HCT116 (cell line): ENCODE data around the gene ATAD3C. TPM values are rescaled to one million over a fixed set of nuclear protein-coding genes. Genes with fewer than 3 reads are reported as not detected.
"Not testable (repeated sequence)": the region's sequence is repeated elsewhere in the genome, so short reads cannot be mapped to it uniquely, and the experiment has no call there.

ENCODE experiments used
- ATAC-seq: fragments of 200-7000 bp; cut with Tn5 transposase; 2 replicates; pipeline ENCODE4 v1.9.1; 2020; ENCODE audit warnings: mild to moderate bottlenecking, moderate library complexity
- BruUV-seq: library from RNA; stranded (reverse); fragments of 400-500 nt; replicated peaks from 2 replicates; lab custom pipeline; 2021; lab: Mats Ljungman, UMichigan
- CTCF ChIA-PET: fragments of 300-600 bp; sonication (Branson Sonifier 250); formaldehyde crosslinking; loops from one replicate; lab custom pipeline; 2021; ENCODE audit warnings: antibody characterized with exemption; lab: Charles Lee
- POLR2A ChIA-PET: fragments of 300-600, 350-600 bp; sonication (Branson Sonifier 250); formaldehyde crosslinking; loops from one replicate; lab custom pipeline; 2021; ENCODE audit warnings: antibody characterized with exemption; lab: Charles Lee
- RAD21 ChIA-PET, 2 experiments: fragments of 300-600 bp; sonication (Branson Sonifier 250); formaldehyde crosslinking; loops; one replicate each; lab custom pipeline; 2023; ENCODE audit warnings: low total read pairs in 2 of 2; ENCODE audit not compliant: uncharacterized antibody in 2 of 2, unreplicated experiment in 2 of 2, low non-redundant PET in 1 of 2; lab: Charles Lee
- DNase-seq: peaks from one replicate; pipeline ENCODE4 v3.0.0-alpha.2; 2010; ENCODE audit warnings: low read depth, low spot score
- H2AFZ ChIP-seq: fragments of 200-600 bp; shearing (Covaris generic), sonication (generic); 2 replicates; pipeline ENCODE4 v1.6.1; 2017; ENCODE audit warnings: low read depth, mixed run types, mixed read lengths, antibody characterized with exemption, low read length; ENCODE audit not compliant: poor library complexity, severe bottlenecking
- H3K27ac ChIP-seq: 2 replicates; pipeline ENCODE4 v1.5.1; 2012; ENCODE audit warnings: low read depth, low read length
- H3K27me3 ChIP-seq: fragments of 200-600 bp; sonication (generic); 2 replicates; pipeline ENCODE4 v1.6.1; 2016; ENCODE audit warnings: mixed run types, low read length, mixed read lengths; ENCODE audit not compliant: insufficient read depth
- H3K36me3 ChIP-seq, 2 experiments: fragments of 200-500 bp in 1 of 2; fragments of 200-600 bp in 1 of 2; sonication (Bioruptor generic) in 1 of 2; sonication (generic) in 1 of 2; 2 replicates each; pipeline versions ENCODE4 v1.5.1 to v1.6.1; 2014 to 2016; ENCODE audit warnings: low read length in 2 of 2, inconsistent platforms in 1 of 2, mixed read lengths in 1 of 2, mixed run types in 1 of 2; ENCODE audit not compliant: insufficient read depth in 2 of 2, control insufficient read depth in 1 of 2
- H3K4me1 ChIP-seq, 2 experiments: fragments of 200-600 bp in 1 of 2; sonication (generic) in 1 of 2; 2 replicates each; pipeline versions ENCODE4 v1.5.1 to v1.6.1; 2012 to 2017; ENCODE audit warnings: low read length in 2 of 2, inconsistent platforms in 1 of 2, mild to moderate bottlenecking in 1 of 2, mixed read lengths in 1 of 2, mixed run types in 1 of 2, moderate library complexity in 1 of 2; ENCODE audit not compliant: insufficient read depth in 2 of 2, control insufficient read depth in 1 of 2
- H3K4me2 ChIP-seq: fragments of 200-600 bp; sonication (generic); 2 replicates; pipeline ENCODE4 v1.6.1; 2017; ENCODE audit warnings: mixed run types, low read length, mixed read lengths
- H3K4me3 ChIP-seq, 2 experiments: fragments of 200-600 bp in 1 of 2; sonication (generic) in 1 of 2; replicated peaks in 1 of 2; 2 replicates each; pipeline ENCODE4 v1.5.1; 2011 to 2016; ENCODE audit warnings: low read length in 2 of 2, control low read depth in 1 of 2, low read depth in 1 of 2, mild to moderate bottlenecking in 1 of 2, mixed read lengths in 1 of 2, mixed run types in 1 of 2
- H3K79me2 ChIP-seq: fragments of 200-600 bp; sonication (generic); 2 replicates; pipeline ENCODE4 v1.6.1; 2017; ENCODE audit warnings: mild to moderate bottlenecking, mixed run types, low read length, moderate library complexity, mixed read lengths; ENCODE audit not compliant: insufficient read depth
- H3K9ac ChIP-seq: fragments of 200-600 bp; sonication (generic); 2 replicates; pipeline ENCODE4 v1.6.1; 2016; ENCODE audit warnings: low read length, mixed read lengths
- H3K9me2 ChIP-seq: fragments of 200-600 bp; sonication (generic), shearing (Covaris generic); 2 replicates; pipeline ENCODE4 v1.6.1; 2017; ENCODE audit warnings: mixed run types, mild to moderate bottlenecking, moderate library complexity; ENCODE audit not compliant: insufficient read depth
- H3K9me3 ChIP-seq, 2 experiments: fragments of 200-500 bp in 1 of 2; fragments of 200-600 bp in 1 of 2; sonication (Bioruptor generic) in 1 of 2; sonication (generic) in 1 of 2; 2 replicates each; pipeline ENCODE4 v1.6.1; 2014 to 2017; ENCODE audit warnings: low read length in 2 of 2, mixed read lengths in 2 of 2, inconsistent platforms in 1 of 2, low read depth in 1 of 2, mild to moderate bottlenecking in 1 of 2, mixed run types in 1 of 2, moderate library complexity in 1 of 2; ENCODE audit not compliant: control insufficient read depth in 1 of 2, insufficient read depth in 1 of 2
- H4K20me1 ChIP-seq: fragments of 200-600 bp; sonication (generic), shearing (Covaris generic); 2 replicates; pipeline ENCODE4 v1.6.1; 2017; ENCODE audit warnings: mixed run types, mild to moderate bottlenecking, moderate library complexity; ENCODE audit not compliant: insufficient read depth
- CBX3 ChIP-seq: IDR thresholded peaks from 2 replicates; pipeline ENCODE4 v1.6.1; 2012; ENCODE audit warnings: low read depth
- CEBPB ChIP-seq: IDR thresholded peaks from 2 replicates; pipeline ENCODE4 v1.6.1; 2012; ENCODE audit warnings: low read depth
- CTCF ChIP-seq, 3 experiments: fragments of 200-600 bp in 1 of 3; sonication (generic) in 1 of 3; IDR thresholded peaks in 2 of 3; conservative IDR thresholded peaks in 1 of 3; 2 replicates each; pipeline ENCODE4 v1.5.1; 2012 to 2017; ENCODE audit warnings: low read depth in 2 of 3, low read length in 2 of 3, antibody characterized with exemption in 1 of 3, borderline replicate concordance in 1 of 3, control low read depth in 1 of 3, mild to moderate bottlenecking in 1 of 3, mixed read lengths in 1 of 3, mixed run types in 1 of 3, moderate library complexity in 1 of 3; ENCODE audit not compliant: insufficient read depth in 1 of 3
- EGR1 ChIP-seq: IDR thresholded peaks from 2 replicates; pipeline ENCODE4 v1.6.1; 2012; ENCODE audit warnings: low read depth
- MAX ChIP-seq: IDR thresholded peaks from 2 replicates; pipeline ENCODE4 v1.6.1; 2012
- POLR2AphosphoS5 ChIP-seq: IDR thresholded peaks from 2 replicates; pipeline ENCODE4 v1.6.1; 2011; ENCODE audit warnings: mild to moderate bottlenecking, low read depth, low read length, moderate library complexity
- RAD21 ChIP-seq: IDR thresholded peaks from 2 replicates; pipeline ENCODE4 v1.6.1; 2012; ENCODE audit warnings: low read depth, mild to moderate bottlenecking
- SRF ChIP-seq: IDR thresholded peaks from 2 replicates; pipeline ENCODE4 v1.6.1; 2012; ENCODE audit warnings: low read depth
- ZFX ChIP-seq: fragments of 450-650 bp; IDR thresholded peaks from 2 replicates; pipeline ENCODE4 v1.6.1; 2017
- ZNF274 ChIP-seq: fragments of 200-500 bp; sonication (Bioruptor generic); IDR thresholded peaks from 2 replicates; pipeline ENCODE4 v1.6.1; 2014; ENCODE audit warnings: mild to moderate bottlenecking, low read depth, low read length, inconsistent platforms
- intact Hi-C: fragments of 100-400 bp; cut with micrococcal nuclease; formaldehyde crosslinking; loops from 2 replicates; pipeline ENCODE4 v1.10.0; 2022
- total RNA-seq: library from RNA; stranded (reverse); gene quantifications from one replicate; pipeline ENCODE4 v1.2.1, GENCODE V29; 2021; ENCODE audit not compliant: unreplicated experiment

The ATAD3C gene
- total RNA-seq, 1 experiment from 2014 or later = 0.61 TPM

GRCh38 chr1:1480488-1480867 lies 31.0 kb downstream of the ATAD3C start:
- H3K9me2 ChIP-seq, H3K4me3 ChIP-seq, ATAC-seq, H3K9ac ChIP-seq, CTCF ChIA-PET, intact Hi-C loops, H3K4me1 ChIP-seq, DNase-seq, H3K4me2 ChIP-seq, RAD21 ChIA-PET, H4K20me1 ChIP-seq, H3K9me3 ChIP-seq, POLR2A ChIA-PET, H2AFZ ChIP-seq, H3K27me3 ChIP-seq, BruUV-seq, H3K27ac ChIP-seq: not testable (repeated sequence)
- H3K36me3 ChIP-seq = peaks cover 27 to 47% of the 10 kb centered on the region in 2 experiments; a peak in 3 of 4 replicates
- H3K79me2 ChIP-seq = peaks cover 47% of the 10 kb centered on the region

GRCh38 chr1:1481811-1482210 lies 32.3 kb downstream of the ATAD3C start:
- H3K79me2 ChIP-seq = peaks cover 35% of the 10 kb centered on the region
- intact Hi-C loops, BruUV-seq, H3K4me3 ChIP-seq, DNase-seq, H3K9me2 ChIP-seq, H3K4me1 ChIP-seq, H3K9ac ChIP-seq, ATAC-seq, H3K27ac ChIP-seq, H3K9me3 ChIP-seq, RAD21 ChIA-PET, POLR2A ChIA-PET, H3K27me3 ChIP-seq, H4K20me1 ChIP-seq, CTCF ChIA-PET, H2AFZ ChIP-seq, H3K4me2 ChIP-seq: not testable (repeated sequence)
- peaks cover 27 to 44% of the 10 kb centered on the region in 2 experiments; a peak in 3 of 4 replicates for H3K36me3 ChIP-seq

- TF ChIP-seq ZFX = no peak
- TF ChIP-seq RAD21 = no peak
- TF ChIP-seq EGR1 = no peak
- TF ChIP-seq MAX = no peak
- TF ChIP-seq SRF = no peak
- TF ChIP-seq ZNF274 = no peak
- no peak for TF ChIP-seq CTCF (IDR thresholded peaks at IDR 0.05 in 2 of 3, conservative IDR thresholded peaks at IDR 0.05 in 1 of 3; ENCODE audit: borderline replicate concordance in 1 of 3, insufficient read depth in 1 of 3, low read depth in 2 of 3, low read length in 2 of 3)
- TF ChIP-seq POLR2AphosphoS5 = no peak
- no peak for TF ChIP-seq CEBPB
- TF ChIP-seq CBX3 = no peak
- POLR2A ChIA-PET = no interaction called here
- Histone ChIP-seq H3K4me3 (no peak overlapping the region), H3K9me3 (no peaks in the 10 kb centered on the region), H3K9me2 (no peaks in the 10 kb centered on the region), H3K79me2 (peaks cover 25% of the 10 kb centered on the region), H3K27me3 (no peaks in the 10 kb centered on the region), H4K20me1 (no peaks in the 10 kb centered on the region), H3K9ac (no peak overlapping the region), H3K4me2 (no peak overlapping the region), H3K36me3 (peaks cover 21 to 41% of the 10 kb centered on the region in 2 experiments; a peak in 3 of 4 replicates), H3K4me1 (no peaks in the 10 kb centered on the region), H2AFZ (no peak overlapping the region), H3K27ac (no peak overlapping the region)
- DNase-seq (no peak), ATAC-seq (no peak)
- CTCF ChIA-PET = no interaction called here
- intact Hi-C loops = no loop called here
- BruUV-seq = no TSS peak
- RAD21 ChIA-PET = no interaction called here
These were observed 33.4 kb downstream of the ATAD3C start for GRCh38 chr1:1482856-1483255.
